HepG2 (cell line): ENCODE measurements around the gene RIPK3. TPM values are rescaled to one million over a fixed set of nuclear protein-coding genes. Genes with fewer than 3 reads are reported as not detected.

Experiments used
- BORCS8-MEF2B ChIP-seq: sonication (generic); formaldehyde crosslinking; IDR thresholded peaks from 2 replicates; pipeline ENCODE4 v1.8.0; 2022; ENCODE audit warnings: mild to moderate bottlenecking, missing genetic modification reagents
- DPF2 ChIP-seq: sonication (generic); formaldehyde crosslinking; IDR thresholded peaks from 2 replicates; pipeline ENCODE4 v1.4.0; 2020; ENCODE audit warnings: mild to moderate bottlenecking, low read depth, missing genetic modification reagents, borderline replicate concordance
- EEA1 ChIP-seq: sonication (generic); formaldehyde crosslinking; IDR thresholded peaks from 2 replicates; pipeline ENCODE4 v1.5.1; 2020; ENCODE audit warnings: mild to moderate bottlenecking, missing genetic modification reagents, borderline replicate concordance
- ELF4 ChIP-seq: sonication (generic); formaldehyde crosslinking; IDR thresholded peaks from 2 replicates; pipeline ENCODE4 v1.5.0; 2020; ENCODE audit warnings: missing genetic modification reagents, mild to moderate bottlenecking, moderate library complexity, borderline replicate concordance
- KLF13 ChIP-seq: sonication (generic); formaldehyde crosslinking; IDR thresholded peaks from 2 replicates; pipeline ENCODE4 v1.4.0; 2020; ENCODE audit warnings: mild to moderate bottlenecking, missing genetic modification reagents
- NFKBIZ ChIP-seq: IDR thresholded peaks from 2 replicates; pipeline ENCODE4 v1.6.1; 2018; ENCODE audit warnings: missing genetic modification reagents, missing compliant biosample characterization
- PITX1 ChIP-seq: sonication (generic); formaldehyde crosslinking; IDR thresholded peaks from 2 replicates; pipeline ENCODE4 v1.5.1; 2020; ENCODE audit warnings: mild to moderate bottlenecking, missing genetic modification reagents
- RCOR2 ChIP-seq: IDR thresholded peaks from 2 replicates; pipeline ENCODE4 v1.6.1; 2016; ENCODE audit warnings: missing biosample characterization, missing genetic modification reagents
- REPIN1 ChIP-seq: sonication (generic); formaldehyde crosslinking; IDR thresholded peaks from 2 replicates; pipeline ENCODE4 v1.8.0; 2022; ENCODE audit warnings: missing genetic modification reagents, low read depth, mild to moderate bottlenecking, borderline replicate concordance
- SCMH1 ChIP-seq: sonication (generic); formaldehyde crosslinking; IDR thresholded peaks from 2 replicates; pipeline ENCODE4 v1.9.0; 2021; ENCODE audit warnings: missing genetic modification reagents, mild to moderate bottlenecking, borderline replicate concordance
- TP53 ChIP-seq: sonication (generic); formaldehyde crosslinking; conservative IDR thresholded peaks from 2 replicates; pipeline ENCODE4 v1.4.0; 2020; ENCODE audit warnings: missing genetic modification reagents
- TRIM24 ChIP-seq: sonication (generic); formaldehyde crosslinking; IDR thresholded peaks from 2 replicates; pipeline ENCODE4 v1.8.0; 2022; ENCODE audit warnings: mild to moderate bottlenecking, missing genetic modification reagents
- ZBTB1 ChIP-seq: sonication (generic); formaldehyde crosslinking; IDR thresholded peaks from 2 replicates; pipeline ENCODE4 v1.4.0; 2020; ENCODE audit warnings: missing genetic modification reagents, borderline replicate concordance
- ZBTB38 ChIP-seq: sonication (generic); formaldehyde crosslinking; IDR thresholded peaks from 2 replicates; pipeline ENCODE4 v1.5.1; 2020; ENCODE audit warnings: mild to moderate bottlenecking, missing genetic modification reagents
- ZKSCAN1 ChIP-seq: fragments of 150-350 bp; IDR thresholded peaks from 2 replicates; pipeline ENCODE4 v1.6.1; 2014; ENCODE audit warnings: low read length
- ZNF331 ChIP-seq: sonication (generic); formaldehyde crosslinking; IDR thresholded peaks from 2 replicates; pipeline ENCODE4 v1.4.0; 2020; ENCODE audit warnings: missing genetic modification reagents
- ZNF33B ChIP-seq: sonication (generic); formaldehyde crosslinking; IDR thresholded peaks from 2 replicates; pipeline ENCODE4 v1.5.1; 2020; ENCODE audit warnings: mild to moderate bottlenecking, missing genetic modification reagents
- ZNF382 ChIP-seq: sonication (generic); formaldehyde crosslinking; IDR thresholded peaks from 2 replicates; pipeline ENCODE4 v1.5.0; 2020; ENCODE audit warnings: missing genetic modification reagents, mild to moderate bottlenecking, borderline replicate concordance
- ZNF563 ChIP-seq: sonication (generic); formaldehyde crosslinking; IDR thresholded peaks from 2 replicates; pipeline ENCODE4 v1.8.0; 2022; ENCODE audit warnings: mild to moderate bottlenecking, moderate library complexity, missing genetic modification reagents
- polyA plus RNA-seq, 8 experiments: library from polyadenylated mRNA; depleted of rRNA in 3 of 8; stranded (reverse) in 7 of 8; unstranded in 1 of 8; fragments of >200 nt; fragmentation: Illumina TruSeq in 4 of 8; extraction: Trizol in 4 of 8; gene quantifications; 2 replicates each; pipeline versions ENCODE4 v1.2.1 to v1.2.3, GENCODE V29; 2011 to 2016; ENCODE audit warnings: low read depth in 4 of 8, missing spikeins in 1 of 8, mixed read lengths in 1 of 8; ENCODE audit not compliant: insufficient read depth in 1 of 8
- total RNA-seq, 5 experiments: library from RNA; depleted of rRNA; stranded (reverse); fragments of >200 nt; fragmentation: Illumina TruSeq; extraction: Trizol; gene quantifications; 2 replicates each; pipeline ENCODE4 v1.2.3, GENCODE V29; 2016; ENCODE audit warnings: low read depth in 1 of 5
- TF ChIP-seq, protein P1 (sequence below): sonication (generic); formaldehyde crosslinking; conservative IDR thresholded peaks from 2 replicates; pipeline ENCODE4 v1.8.0; 2022; ENCODE audit warnings: low read depth, missing genetic modification reagents
- TF ChIP-seq, protein P2 (sequence below): sonication (generic); formaldehyde crosslinking; IDR thresholded peaks from 2 replicates; pipeline ENCODE4 v1.5.1; 2020; ENCODE audit warnings: missing genetic modification reagents, mild to moderate bottlenecking, borderline replicate concordance
- TF ChIP-seq, protein P3 (sequence below): sonication (generic); formaldehyde crosslinking; IDR thresholded peaks from 2 replicates; pipeline ENCODE4 v1.4.0; 2020; ENCODE audit warnings: mild to moderate bottlenecking, low read depth, missing genetic modification reagents
- TF ChIP-seq, protein P4 (sequence below): sonication (generic); formaldehyde crosslinking; IDR thresholded peaks from 2 replicates; pipeline ENCODE4 v1.4.0; 2020; ENCODE audit warnings: missing genetic modification reagents; ENCODE audit errors: not compliant biosample characterization
- TF ChIP-seq, protein P5 (sequence below): sonication (generic); formaldehyde crosslinking; IDR thresholded peaks from 2 replicates; pipeline ENCODE4 v1.8.1; 2023; ENCODE audit warnings: mild to moderate bottlenecking, missing genetic modification reagents

RIPK3 gene
- total and polyA plus RNA-seq, 2 of the 13 experiments (the other 11 are each of a cell fraction or from before 2014, with no cell fraction given), result not detected

DNA sequence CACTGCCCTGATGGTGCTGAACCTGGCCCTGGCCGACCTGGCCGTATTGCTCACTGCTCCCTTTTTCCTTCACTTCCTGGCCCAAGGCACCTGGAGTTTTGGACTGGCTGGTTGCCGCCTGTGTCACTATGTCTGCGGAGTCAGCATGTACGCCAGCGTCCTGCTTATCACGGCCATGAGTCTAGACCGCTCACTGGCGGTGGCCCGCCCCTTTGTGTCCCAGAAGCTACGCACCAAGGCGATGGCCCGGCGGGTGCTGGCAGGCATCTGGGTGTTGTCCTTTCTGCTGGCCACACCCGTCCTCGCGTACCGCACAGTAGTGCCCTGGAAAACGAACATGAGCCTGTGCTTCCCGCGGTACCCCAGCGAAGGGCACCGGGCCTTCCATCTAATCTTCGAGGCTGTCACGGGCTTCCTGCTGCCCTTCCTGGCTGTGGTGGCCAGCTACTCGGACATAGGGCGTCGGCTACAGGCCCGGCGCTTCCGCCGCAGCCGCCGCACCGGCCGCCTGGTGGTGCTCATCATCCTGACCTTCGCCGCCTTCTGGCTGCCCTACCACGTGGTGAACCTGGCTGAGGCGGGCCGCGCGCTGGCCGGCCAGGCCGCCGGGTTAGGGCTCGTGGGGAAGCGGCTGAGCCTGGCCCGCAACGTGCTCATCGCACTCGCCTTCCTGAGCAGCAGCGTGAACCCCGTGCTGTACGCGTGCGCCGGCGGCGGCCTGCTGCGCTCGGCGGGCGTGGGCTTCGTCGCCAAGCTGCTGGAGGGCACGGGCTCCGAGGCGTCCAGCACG is 23.8 kb downstream of the RIPK3 start (continued):
- TF ChIP-seq ZBTB38 (CRISPR knock-in tag) (peak; percentile 100), EEA1 (CRISPR knock-in tag) (no peak; the same call in 1 of the 2 replicates), RCOR2 (CRISPR knock-in tag) (0 out of 2 replicates have a peak, but pooled peaks have one; percentile 49), KLF13 (CRISPR knock-in tag) (peak; percentile 94; the same call in 1 of the 2 replicates), BORCS8-MEF2B (CRISPR knock-in tag) (peak; percentile 99), REPIN1 (CRISPR knock-in tag) (peak; percentile 99), ELF4 (no peak), ZNF331 (CRISPR knock-in tag) (peak; percentile 97), TRIM24 (CRISPR knock-in tag) (no peak), ZNF33B (CRISPR knock-in tag) (peak; percentile 99), ZBTB1 (CRISPR knock-in tag) (peak; percentile 53; the same call in 1 of the 2 replicates), DPF2 (CRISPR knock-in tag) (peak; percentile 45), ZKSCAN1 (0 out of 2 replicates have a peak, but pooled peaks have one; percentile 39), NFKBIZ (CRISPR knock-in tag) (peak; percentile 92; the same call in 1 of the 2 replicates), ZNF382 (CRISPR knock-in tag) (no peak), ZNF563 (CRISPR knock-in tag) (peak; percentile 99), SCMH1 (CRISPR knock-in tag) (no peak), TP53 (CRISPR knock-in tag) (peak; percentile 95), PITX1 (CRISPR knock-in tag) (peak; percentile 74)
- TF ChIP-seq, protein P1, sequence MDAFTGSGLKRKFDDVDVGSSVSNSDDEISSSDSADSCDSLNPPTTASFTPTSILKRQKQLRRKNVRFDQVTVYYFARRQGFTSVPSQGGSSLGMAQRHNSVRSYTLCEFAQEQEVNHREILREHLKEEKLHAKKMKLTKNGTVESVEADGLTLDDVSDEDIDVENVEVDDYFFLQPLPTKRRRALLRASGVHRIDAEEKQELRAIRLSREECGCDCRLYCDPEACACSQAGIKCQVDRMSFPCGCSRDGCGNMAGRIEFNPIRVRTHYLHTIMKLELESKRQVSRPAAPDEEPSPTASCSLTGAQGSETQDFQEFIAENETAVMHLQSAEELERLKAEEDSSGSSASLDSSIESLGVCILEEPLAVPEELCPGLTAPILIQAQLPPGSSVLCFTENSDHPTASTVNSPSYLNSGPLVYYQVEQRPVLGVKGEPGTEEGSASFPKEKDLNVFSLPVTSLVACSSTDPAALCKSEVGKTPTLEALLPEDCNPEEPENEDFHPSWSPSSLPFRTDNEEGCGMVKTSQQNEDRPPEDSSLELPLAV, result no peak
- TF ChIP-seq, protein P2, sequence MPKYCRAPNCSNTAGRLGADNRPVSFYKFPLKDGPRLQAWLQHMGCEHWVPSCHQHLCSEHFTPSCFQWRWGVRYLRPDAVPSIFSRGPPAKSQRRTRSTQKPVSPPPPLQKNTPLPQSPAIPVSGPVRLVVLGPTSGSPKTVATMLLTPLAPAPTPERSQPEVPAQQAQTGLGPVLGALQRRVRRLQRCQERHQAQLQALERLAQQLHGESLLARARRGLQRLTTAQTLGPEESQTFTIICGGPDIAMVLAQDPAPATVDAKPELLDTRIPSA (CRISPR knock-in tag), result no peak
- TF ChIP-seq, protein P3, sequence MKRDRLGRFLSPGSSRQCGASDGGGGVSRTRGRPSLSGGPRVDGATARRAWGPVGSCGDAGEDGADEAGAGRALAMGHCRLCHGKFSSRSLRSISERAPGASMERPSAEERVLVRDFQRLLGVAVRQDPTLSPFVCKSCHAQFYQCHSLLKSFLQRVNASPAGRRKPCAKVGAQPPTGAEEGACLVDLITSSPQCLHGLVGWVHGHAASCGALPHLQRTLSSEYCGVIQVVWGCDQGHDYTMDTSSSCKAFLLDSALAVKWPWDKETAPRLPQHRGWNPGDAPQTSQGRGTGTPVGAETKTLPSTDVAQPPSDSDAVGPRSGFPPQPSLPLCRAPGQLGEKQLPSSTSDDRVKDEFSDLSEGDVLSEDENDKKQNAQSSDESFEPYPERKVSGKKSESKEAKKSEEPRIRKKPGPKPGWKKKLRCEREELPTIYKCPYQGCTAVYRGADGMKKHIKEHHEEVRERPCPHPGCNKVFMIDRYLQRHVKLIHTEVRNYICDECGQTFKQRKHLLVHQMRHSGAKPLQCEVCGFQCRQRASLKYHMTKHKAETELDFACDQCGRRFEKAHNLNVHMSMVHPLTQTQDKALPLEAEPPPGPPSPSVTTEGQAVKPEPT, result peak; percentile 99
- TF ChIP-seq, protein P4, sequence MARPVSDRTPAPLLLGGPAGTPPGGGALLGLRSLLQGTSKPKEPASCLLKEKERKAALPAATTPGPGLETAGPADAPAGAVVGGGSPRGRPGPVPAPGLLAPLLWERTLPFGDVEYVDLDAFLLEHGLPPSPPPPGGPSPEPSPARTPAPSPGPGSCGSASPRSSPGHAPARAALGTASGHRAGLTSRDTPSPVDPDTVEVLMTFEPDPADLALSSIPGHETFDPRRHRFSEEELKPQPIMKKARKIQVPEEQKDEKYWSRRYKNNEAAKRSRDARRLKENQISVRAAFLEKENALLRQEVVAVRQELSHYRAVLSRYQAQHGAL (CRISPR knock-in tag), result peak; percentile 99
- TF ChIP-seq, protein P5, sequence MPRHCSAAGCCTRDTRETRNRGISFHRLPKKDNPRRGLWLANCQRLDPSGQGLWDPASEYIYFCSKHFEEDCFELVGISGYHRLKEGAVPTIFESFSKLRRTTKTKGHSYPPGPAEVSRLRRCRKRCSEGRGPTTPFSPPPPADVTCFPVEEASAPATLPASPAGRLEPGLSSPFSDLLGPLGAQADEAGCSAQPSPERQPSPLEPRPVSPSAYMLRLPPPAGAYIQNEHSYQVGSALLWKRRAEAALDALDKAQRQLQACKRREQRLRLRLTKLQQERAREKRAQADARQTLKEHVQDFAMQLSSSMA (CRISPR knock-in tag), result 0 out of 2 replicates have a peak, but pooled peaks have one; percentile 75
